ENCODE data around the gene TXNRD3.

The TXNRD3 gene

GRCh38 chr3:126654571-126655383 is at the start of gene TXNRD3:
TXNRD3 (minus strand) TSS chr3:126655124.
- DNase-seq (ENCODE audit: low read depth) = no peak

GRCh38 chr3:126703512-126704493 is 48.9 kb upstream of the TXNRD3 start, which contains the start of gene CHCHD6:
CHCHD6 (plus strand) TSS chr3:126704240; CDS start chr3:126704313, 73 bp downstream.
- peak; percentile 80 for DNase-seq (ENCODE audit: low read depth)

DNA sequence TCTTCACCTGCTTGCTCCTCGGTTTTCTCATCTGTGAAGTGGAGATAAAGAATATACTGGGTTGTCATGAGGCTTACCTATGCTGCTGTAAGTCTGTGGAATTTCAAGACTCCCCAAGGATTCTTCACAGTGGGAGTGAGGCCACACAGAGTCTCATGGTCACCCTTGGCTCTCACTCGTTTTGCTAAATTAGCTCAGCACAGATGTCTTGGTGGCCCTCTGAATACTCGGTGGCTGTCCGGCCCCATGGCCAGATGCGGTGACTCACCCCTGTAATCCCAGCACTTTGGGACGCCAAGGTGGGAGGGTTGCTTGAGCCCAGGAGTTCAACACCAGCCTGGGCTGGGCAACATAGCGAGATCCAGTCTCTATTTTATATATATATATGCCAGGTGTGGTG is 44.1 kb upstream of the TXNRD3 start:
- no peak for DNase-seq (ENCODE audit: low read depth)

- no peak for DNase-seq (ENCODE audit: low read depth)
Observed at GRCh38 chr3:126696701-126697267, 41.9 kb upstream of the TXNRD3 start.

DNA sequence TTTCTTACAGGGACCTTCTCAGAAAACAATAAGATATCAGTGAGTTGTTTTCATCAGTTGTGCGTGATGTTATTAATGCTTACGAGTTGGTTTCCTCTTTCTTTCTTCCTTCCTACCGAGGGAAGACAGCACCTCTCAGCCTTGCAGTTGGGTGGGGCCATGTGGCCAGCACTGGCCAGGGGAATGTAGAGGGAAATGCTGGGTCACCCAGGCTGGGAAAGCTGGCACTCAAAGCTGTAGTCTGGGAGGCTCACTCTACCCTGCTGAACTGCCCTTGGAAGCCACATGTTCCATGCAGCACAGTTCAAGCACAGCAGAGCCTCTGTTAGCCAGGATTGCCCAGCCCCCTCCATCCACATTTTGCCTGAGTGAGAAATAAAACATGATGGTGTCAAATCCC is 39.0 kb upstream of the TXNRD3 start:
- no peak for DNase-seq (ENCODE audit: low read depth)

DNA sequence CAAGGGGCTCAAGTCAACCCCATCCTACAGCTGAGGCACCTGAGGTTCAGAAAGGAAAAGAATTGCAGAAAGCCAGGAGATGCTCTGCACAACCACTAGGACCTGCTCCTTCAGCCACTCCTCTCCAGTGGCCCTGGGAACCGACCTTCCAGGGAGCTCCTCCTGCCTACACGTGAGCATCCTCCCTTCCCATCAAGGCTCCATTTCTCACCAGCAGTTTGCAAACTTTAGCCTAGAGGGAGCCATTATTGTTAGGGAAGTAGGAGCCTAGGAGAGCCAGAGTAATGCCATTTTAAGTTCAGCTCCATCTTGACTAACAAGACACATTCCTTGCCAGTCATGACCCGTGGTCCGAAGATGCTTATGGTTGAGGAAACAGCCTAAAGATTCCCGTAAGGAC is 37.9 kb upstream of the TXNRD3 start:
- no peak for DNase-seq (ENCODE audit: low read depth)

DNA sequence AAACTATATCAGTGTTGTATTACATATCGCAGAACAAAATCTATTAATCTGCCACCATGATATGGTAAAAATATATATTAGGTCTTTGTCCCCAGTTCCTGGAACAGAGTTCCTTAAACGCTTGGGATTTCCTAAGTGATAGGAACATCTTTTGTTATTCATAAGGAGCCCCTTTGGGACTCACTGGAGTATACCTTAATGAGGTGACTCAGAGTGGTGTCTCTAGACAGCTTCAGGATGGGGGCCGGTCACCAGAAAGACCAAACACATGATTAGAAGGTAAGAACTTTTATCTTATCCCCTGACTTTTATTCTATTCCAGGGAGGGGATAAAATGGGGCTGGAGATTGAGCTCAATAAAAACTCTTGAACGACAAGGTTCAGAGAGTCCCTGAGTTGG is 36.8 kb upstream of the TXNRD3 start:
- DNase-seq (ENCODE audit: low read depth) = no peak

GRCh38 chr3:126685493-126685892 is 30.6 kb upstream of the TXNRD3 start:
- DNase-seq (ENCODE audit: low read depth) = no peak

DNA sequence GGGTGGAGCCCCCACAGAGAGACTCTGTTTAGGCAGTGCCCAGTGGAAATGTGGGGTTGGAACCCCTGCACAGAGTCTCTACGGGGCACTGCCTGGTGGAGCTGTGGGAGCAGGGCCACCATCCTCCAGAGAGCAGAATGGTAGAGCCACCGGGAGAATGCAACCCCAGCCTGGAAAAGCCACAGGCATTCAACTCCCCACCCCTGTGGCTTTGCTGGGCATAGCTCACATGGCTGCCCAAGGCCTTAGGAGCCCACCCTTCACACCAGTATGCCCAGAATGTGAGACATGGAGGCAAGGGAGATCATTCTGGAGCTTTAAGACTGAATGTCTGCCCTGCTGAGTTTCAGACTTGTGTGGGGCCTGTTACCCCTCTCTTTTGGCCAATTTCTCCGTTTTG is 30.1 kb upstream of the TXNRD3 start:
- no peak for DNase-seq (ENCODE audit: low read depth)

- DNase-seq (ENCODE audit: low read depth) = no peak
Observed at GRCh38 chr3:126684218-126684751, 29.4 kb upstream of the TXNRD3 start.

DNA sequence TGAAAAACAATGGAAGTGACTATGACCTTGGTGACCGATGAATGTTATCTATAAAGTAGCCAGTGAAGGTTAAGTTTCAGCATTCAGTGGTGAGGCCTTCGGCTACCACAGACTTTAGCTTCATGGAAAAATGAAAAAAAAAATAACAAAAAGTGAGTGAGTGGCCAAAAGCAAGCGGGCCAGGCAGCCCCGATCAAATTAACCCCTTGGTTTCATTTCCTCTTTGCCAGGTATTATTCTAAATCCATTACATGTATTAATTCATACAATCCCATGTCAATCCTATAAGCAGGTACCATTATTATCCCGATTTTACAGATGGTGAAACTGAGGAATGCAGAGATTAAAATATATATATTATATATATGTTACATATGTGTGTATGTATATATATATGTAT is 28.1 kb upstream of the TXNRD3 start:
- no peak for DNase-seq (ENCODE audit: low read depth)

DNA sequence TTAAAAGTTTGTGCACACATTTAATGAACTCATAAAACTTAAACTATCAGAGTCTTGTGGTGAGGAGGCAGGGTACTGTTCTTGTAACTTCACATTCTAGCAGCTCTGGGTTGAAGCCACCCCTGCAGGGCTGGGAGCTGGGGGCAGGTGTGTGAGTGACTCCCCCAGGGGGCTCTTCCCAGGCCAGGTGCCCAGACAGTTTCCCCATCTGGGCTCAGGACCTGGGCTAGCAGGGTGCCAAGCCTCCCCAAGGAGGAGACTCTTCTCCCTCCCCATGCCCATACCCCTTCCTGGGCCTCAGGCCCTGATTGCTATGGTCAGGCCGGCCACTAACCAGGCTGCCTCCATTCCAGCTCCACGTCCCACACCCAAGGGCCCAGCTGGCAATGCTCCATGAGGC is 27.1 kb upstream of the TXNRD3 start:
- DNase-seq (ENCODE audit: low read depth) = no peak

DNA sequence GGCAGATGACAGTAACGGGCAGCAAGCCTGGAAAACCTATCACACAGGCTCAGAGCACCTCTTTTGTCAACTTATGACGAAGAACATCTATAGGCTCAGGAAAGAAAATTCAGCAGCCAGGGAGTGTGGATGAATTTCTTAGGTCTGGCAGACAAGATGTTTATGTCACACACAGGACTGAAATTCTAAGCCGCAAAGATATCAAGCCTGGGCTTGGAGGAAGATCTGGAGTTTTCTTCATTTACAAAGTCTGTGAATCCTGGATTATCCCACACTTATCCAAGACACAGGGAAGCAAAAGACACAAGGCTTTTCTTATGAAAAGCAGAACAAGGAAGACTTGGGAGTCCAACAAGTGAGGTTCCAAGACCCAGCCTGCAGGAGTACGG is 25.7 kb upstream of the TXNRD3 start:
- no peak for DNase-seq (ENCODE audit: low read depth)

- no peak for DNase-seq (ENCODE audit: low read depth)
Observed at GRCh38 chr3:126679831-126680666, 25.1 kb upstream of the TXNRD3 start.

GRCh38 chr3:126679318-126679751 is 24.4 kb upstream of the TXNRD3 start:
- DNase-seq (ENCODE audit: low read depth) = peak; percentile 45

DNA sequence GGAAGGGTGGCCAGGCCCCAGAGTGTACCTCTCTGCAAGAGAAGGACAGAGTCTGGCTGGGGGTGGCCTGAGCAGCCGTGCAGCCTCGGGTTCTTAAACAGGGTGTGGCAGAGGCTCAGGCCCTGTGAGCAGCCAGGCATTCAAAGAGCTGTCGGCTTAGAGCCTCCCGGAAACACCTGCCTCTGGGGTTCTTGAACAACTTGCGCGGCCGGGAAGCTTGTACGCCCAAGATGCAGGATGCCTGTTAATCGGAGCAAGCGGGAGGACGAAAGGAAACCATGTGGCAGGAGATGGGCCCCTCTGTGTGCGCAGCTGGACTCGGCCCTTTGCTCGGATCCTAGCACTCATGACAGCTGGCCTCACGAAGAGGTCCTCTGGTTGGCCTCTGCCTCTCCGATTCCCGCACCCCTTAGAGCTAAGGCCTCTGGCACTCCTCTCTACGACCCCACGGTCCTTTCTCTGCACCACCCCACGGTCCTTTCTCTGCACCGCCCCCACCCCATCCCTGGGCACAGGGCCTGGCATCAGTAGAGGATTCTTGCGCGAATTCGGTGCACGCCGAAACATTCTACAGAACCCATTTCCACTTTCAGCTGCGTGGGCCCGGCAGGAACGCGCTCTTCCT is 23.9 kb upstream of the TXNRD3 start:
- DNase-seq (ENCODE audit: low read depth) = no peak

- DNase-seq (ENCODE audit: low read depth) = no peak
Observed at GRCh38 chr3:126677862-126678503, 23.1 kb upstream of the TXNRD3 start.

DNA sequence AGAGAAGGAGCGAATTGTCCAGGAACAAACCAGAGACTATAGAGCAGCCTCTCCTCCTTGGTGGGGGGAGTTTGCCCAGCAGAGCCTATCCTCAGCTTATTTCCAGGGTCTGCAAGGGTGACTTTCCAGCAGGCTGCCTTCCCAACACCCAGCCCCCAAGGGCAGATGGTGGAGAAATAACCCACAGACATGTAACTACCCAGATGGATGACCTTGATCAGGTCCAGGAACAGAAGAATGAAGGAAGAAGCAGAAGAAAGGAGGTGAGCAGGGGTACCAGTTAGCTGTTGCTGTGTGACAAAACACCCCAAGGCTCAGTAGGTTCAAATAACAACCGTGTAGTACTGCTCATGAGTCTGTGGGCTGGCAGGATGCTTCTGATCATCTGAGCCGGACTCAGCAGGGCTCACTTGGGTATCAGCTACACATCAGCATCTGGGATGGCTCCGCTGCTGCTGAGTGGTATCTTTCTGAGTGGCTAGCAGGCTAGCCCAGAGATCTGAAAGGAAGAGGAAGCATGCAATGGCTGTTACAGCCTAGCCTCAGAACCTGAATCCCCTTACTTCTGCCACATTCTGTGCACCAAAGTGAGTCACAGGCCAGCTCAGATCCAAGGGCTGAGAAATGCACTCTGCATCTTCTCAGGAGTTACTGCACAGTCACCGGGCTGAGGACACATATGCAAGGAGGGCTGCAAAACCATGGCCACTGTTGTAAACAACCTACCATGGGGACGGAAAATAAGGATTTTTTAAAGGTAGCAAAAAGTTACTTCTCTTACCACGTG is 22.2 kb upstream of the TXNRD3 start:
- no peak for DNase-seq (ENCODE audit: low read depth)

DNA sequence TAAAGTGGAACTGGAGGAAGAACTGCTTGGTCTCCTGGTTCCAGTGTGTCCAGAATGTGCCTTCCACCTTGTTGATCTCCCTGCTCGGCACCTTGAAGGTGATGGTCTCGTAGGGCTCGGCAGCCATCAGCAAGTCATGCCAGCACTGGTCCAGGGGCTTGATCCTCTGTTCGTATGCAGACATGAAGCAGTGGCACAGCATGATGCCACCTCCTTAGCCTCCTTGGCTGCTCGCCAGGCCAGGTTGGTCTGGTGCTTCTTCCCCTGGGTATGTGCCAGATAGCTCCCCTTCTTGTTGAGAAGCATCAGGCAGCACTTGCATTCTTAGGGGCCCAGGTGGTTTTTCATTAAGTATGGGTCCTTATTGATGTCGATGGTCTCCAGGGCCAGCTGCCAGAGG is 17.8 kb upstream of the TXNRD3 start:
- DNase-seq (ENCODE audit: low read depth) = no peak

DNA sequence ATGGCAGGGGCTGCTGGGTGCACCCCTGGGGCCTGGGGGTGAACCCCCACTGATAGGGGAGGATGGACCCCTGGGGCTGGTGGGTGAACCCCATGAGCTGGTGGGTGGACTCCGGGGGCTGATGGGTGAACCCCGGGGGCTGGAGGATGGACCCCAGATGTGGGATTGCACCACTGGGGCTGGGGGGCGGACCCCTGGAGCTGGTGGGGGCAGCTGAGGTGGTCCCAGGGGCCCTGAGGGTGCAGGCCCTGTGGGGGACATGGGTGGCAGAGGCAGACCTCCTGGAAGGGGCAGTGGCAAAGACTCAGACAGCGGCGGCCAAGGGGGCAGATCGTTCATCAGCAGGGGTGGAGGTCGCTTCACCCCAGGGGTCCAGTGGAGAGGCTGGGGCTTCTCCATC is 17.4 kb upstream of the TXNRD3 start:
- DNase-seq (ENCODE audit: low read depth) = no peak
